GM19397 (cell line): ENCODE measurements around the gene KIF20B.
"Not testable (repeated sequence)": the region's sequence is repeated elsewhere in the genome, so short reads cannot be mapped to it uniquely, and the experiment has no call there.

ENCODE experiments used
- ATAC-seq: cut with Tn5 transposase; IDR thresholded peaks from one replicate; pipeline ENCODE4 v1.9.1; 2021; ENCODE audit warnings: mild to moderate bottlenecking, moderate library complexity; ENCODE audit not compliant: unreplicated experiment

The KIF20B gene

DNA sequence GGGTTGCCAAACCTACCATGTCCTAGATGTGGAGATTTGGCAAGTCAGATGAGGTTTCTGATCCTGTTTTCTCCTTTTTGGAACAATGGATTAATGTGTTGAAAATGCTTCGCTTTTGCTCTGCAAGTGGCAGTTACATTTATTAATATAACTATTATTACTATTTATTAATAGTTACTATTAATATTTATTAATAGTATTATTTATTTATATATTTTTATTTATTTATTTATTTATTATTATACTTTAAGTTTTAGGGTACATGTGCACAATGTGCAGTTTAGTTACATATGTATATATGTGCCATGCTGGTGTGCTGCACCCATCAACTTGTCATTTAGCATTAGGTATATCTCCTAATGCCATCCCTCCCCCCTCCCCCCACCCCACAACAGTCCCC is 62.3 kb downstream of the KIF20B start:
- ATAC-seq = not testable (repeated sequence)

DNA sequence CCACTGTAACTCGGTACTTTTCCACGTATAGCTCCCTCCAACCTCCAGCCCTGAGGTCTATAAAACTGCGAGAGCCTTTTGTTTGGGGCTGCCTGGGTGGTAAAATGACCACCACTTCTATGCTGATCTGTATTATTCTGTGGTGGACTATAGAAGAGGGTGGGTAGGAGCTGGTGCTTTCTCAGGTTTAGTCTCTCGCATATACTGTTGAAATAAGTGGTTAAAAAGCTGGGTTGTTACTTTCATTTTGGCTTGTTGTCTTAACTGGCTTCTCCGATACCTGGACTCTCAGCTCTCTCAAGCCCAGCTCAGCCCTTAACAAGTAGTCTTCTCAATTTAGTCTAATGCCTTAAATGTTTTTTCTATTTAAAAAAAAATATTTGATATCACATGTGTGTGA is 70.3 kb downstream of the KIF20B start:
- no peak for ATAC-seq

DNA sequence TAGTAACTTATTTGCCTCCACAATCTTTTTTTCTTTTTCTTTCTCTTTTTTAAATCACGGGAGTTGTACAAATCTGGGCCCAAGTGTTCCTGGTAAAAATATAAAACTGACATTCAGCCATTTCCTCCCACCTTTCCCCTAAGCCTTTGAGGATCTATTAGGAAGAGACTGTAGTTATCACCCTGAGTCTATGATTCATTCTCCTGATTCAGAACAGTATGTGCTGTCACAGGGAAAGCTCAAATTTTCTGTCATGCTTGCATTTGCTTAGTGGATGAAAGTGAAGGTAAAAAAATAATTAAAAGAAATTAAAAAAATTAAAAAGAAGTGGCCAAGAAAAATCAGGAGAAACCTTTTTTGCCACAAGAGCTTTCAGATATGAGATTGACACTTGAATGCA is 71.7 kb downstream of the KIF20B start:
- no peak for ATAC-seq

DNA sequence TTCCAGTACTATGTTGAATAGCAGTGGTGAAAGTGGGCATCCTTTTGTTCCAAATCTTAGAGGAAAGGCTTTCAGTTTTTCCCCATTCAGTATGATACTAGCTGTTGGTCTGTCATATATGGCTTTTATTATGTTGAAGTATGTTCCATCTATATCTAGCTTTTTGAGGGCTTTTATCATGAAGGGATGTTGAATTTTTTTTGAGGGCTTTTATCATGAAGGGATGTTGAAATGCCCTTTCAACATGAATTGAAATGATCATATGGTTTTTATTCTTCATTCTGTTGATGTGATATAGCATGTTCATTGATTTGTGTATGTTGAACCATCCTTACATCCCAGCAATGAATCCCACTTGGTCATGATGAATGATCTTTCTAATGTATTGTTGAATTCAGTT is 75.3 kb downstream of the KIF20B start:
- ATAC-seq = no peak

DNA sequence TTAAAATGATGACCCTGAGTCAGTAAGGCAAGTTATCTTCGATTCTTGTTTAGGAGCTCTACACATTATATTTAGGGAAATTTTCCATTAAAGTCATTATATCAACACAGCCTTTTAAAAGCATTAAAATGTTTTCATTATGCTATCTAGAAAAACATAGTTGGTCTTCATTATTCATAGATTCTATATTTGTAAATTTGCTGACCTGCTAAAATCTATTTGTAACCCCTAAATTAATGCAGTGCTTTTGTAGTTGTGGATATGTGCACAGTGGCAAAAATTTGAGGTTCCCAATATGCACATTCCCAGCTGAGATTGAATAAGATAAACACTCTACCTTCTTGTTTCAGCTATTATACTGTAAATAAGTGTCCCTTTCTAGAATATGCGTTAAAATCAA is 81.1 kb downstream of the KIF20B start:
- no peak for ATAC-seq

DNA sequence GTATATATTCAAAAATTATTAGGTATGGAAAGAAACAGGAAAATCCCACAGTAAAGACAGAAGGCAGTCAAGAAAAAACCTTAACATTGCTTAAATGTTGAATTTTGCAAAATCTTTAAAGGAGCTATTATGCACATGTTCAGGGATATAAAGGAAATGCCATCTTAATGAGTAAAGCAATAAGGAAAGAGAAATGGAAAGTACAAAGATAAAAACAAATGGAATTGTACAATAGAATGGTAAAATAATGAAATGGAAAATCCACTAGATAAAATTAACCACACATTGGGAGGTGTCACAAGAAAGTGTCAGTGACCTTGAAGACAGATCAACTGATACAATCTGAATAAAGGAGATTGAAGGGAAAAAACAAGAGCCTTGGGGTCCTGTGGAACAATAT is 82.0 kb downstream of the KIF20B start:
- no peak for ATAC-seq

DNA sequence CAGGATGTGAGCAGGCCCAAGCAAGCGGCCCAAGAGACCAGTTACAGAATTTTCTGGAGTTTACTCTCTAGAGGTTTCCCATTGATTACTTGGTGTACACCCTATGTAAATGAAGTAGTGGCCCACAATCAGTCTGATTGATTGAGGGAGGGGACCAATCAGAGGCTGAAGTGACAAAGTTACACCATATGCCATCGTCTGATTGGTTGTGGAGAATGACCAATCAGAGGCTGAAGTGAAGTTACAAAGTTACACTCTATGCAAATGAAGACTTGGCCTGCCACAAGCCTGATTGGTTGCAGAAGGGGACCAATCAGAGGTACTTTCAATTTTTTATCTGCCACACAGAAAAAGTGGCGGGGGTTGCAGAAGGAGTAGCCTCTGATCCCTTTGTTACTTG is 83.7 kb downstream of the KIF20B start:
- no peak for ATAC-seq

DNA sequence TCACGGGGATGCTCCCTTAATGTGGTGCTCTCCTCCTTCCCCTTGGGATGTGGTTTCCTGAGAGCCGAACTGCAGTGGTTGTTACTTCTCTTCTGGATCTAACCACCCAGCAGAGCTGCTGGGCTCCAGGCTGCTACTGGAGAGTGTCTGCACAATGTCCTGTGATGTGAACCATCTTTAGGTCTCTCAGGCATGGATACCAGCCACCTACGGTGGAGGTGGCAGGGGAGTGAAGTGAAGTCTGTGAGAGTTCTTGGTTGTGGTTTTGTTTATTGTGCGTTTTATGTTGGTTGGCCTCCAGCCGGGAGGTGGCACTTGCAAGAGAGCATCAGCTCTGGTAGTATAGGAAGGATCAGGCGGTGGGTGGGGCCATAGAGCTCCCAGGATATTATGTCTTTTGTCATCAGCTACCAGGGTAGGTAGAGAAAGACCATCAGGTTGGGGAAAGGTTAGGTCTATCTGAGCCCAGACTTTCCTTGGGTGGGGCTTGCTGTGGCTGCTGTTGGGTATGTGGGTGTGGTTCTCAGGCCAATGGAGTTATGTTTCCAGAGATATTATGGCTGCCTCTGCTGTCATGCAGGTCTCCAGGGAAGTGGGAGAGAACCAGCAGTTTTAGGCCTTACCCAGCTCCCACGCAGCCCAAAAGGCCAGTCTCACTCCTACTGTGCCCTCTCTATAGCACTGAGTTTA is 87.9 kb downstream of the KIF20B start:
- no peak for ATAC-seq

DNA sequence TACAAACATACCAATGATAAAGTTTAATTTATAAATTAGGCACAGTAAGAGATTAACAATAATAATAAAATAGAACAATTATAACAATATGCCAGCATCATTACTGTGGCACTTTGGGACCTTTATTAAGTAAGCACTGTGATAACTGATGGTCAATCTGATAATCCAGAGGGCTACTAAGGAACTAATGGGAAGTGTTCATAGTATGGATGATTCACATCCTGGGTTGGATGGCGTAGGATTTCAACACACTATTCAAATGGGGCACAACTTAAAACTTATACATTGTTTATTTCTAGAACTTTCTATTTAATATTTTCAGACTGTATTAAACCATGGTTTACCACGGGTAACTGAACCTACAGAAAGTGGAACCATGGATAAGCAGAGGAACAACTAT is 90.8 kb downstream of the KIF20B start:
- no peak for ATAC-seq

DNA sequence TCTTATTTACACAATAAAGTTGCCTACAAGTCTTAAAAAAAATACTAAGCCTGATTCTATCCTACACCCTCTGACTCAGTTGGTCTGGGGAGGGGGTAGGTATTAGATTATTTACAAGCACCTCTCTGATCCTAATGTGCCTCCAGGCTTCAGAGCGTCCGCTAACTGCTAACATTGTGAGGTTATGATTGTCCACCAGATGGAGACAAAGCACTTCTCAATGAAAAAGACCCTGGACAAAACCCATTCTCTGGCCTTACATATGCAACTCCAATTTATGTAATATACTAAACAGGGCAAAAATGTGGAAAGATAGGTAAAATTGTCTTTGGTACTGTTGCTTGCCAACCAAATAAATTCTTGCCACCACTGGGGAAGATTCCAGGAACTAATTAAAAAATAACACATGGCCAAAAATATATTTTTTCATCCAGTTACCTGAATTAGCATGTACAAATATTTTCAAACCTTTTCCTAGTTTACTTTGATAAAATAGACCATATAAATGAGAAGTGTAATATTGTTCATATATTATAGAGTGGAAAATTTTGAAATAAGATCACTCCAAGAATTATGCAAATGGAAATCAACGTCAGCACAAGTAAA is 92.4 kb downstream of the KIF20B start:
- peak; percentile 73 for ATAC-seq

DNA sequence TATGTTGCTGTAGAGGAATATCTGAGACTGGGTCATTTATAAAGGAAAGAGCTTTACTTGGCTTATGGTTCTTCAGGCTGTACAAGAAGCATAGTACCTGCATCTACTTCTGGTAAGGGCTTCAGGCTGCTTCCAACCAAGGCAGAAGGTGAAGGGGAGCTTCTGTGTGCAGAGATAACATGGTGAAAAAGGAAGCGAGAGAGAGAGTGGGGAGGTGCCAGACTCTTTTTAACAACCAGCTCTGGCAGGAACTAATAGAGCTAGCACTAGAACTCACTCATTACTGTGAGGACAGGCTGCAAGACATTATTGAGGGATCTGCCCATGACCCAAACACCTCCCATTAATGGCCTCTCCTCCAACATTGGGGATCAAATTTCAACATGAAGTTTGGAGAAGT is 94.5 kb downstream of the KIF20B start:
- no peak for ATAC-seq

DNA sequence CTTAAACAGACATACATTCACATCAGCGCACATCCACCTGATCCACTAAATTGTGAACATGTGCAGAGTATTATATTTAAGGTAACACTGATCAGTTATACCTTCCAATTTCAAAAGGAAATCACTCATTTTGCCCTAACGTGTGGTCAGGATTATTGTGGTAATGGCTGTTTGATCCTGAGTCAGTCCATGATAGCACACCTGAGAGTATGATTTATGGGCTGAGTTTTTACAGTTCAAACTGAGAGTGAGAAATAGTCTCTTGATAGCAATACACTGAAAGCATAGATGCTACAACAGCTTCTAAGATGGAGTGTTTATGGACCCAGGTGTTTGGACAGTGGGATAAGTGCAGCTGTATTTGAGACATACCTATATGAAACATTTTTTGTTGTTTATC is 96.7 kb downstream of the KIF20B start:
- ATAC-seq = no peak

DNA sequence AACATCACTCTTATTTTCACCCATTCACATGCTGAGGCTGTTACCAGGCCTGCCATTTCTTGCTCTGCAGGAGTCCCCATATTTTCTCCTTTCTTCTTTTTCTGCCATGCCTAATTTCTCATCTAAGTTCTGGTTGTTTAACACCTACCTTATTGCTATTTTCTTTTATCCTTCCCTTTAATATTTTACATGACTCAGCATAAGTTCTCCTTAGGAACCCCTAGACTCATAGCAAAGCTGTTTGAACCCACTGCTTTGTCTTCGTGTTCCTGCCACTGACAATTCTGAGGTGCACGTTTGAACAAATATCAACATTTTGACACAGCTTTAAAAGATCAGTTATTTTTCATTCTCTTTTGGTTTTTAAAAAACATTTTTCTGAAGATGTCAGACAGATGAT is 98.2 kb downstream of the KIF20B start:
- no peak for ATAC-seq

DNA sequence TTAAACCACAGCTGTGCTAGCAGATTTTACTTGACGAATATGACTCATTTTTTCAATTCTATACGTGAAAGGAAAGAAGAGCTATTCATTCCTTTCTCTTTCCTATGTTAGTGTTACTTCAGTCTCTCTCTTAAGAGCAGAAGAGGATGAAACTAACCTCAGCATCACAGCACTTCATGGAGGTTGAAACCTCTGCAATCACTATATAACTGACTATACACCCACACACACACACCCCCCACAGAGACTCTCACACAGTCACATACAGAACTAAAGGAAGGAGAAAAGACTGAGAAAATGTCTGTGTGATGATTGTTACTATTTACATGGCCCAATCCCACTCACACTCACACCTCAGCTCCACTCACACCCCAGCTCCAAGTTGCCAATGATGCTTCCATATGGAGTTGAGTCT is 104.2 kb downstream of the KIF20B start:
- ATAC-seq = peak; percentile 76

DNA sequence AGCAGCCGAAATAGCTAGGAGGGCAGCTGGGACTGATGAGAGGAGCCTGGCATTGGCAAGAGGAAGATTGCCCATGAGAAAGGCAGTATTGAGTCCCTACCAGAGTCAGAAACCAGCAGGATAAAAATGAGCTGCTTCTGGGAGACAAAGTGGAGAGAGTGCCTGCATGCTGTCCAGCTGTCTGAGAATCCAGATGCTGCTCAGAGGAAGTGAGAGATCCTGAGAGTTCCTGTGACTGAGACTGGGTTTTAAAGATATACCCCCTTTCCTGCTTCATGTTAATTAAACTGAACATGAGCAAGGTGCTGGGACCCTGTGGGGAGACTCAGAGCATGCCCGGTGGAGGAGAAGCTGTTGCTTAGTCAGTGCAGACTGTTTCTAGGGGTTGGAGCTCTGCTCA is 107.5 kb downstream of the KIF20B start:
- ATAC-seq = peak; percentile 37

DNA sequence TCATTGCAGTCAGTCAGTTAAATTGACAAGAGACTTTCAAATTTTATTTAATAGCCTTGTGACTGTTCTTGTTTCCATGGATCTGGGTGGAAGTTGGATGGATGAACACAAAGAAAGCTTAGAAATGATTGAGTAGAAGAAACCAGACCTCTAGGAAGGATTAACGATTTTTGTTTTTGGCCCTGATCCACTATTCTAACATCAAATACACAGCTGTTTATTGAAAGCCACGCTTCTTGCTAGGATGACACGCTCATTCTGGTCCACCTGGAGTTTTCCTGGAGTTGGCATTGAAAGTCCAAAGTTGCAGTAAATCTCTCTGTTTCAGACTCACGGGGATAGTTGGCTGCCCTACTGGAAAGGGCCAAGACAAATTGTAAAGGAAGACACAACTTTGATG is 108.4 kb downstream of the KIF20B start:
- no peak for ATAC-seq

DNA sequence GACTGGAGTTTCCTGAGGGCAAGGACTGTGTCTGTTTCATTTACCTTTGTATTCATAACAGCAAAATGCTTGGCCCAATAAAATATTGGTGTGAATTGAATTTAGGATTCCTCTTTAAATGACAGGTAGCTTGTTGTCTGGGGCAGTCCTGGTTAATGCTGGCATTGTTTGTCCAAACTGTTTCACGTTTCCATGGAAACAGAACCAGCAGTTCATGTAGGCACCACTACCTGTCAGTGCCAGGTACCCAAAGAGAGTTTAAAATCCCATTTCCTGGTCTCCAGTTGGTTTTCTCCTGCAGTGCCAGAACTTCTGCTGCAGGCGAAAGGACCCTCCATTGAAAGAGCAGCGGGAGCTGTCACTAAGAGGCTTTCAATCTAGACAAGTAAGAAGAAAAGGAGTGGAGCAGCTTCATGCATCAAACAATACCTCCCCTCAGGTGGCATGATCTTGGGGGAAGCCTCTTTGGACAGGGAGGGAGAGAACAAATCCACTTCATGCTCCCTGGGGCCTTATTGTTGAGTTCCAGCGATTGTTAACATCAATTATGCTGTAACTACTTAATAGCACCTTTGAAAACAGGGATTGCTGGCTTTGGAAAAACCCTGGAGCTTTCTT is 109.6 kb downstream of the KIF20B start:
- no peak for ATAC-seq

DNA sequence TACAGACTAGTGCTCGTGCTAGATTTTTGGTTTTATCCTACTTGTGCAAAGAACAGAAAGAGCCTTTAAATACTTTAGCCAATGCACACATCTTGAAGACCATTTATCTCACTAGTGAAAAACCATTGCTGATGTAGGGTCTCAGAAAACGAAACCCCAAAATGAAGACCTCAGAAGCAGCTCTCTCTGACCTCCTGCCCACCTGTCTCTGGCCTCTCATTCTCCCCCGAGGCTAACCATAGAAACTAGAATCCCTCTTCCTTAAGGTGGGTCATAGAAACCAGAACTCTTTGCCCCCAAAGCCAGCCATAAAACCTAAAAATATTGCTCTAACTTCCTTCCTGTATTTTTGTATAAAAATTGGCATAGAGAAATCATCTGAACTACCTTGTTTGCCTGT is 112.2 kb downstream of the KIF20B start:
- no peak for ATAC-seq

DNA sequence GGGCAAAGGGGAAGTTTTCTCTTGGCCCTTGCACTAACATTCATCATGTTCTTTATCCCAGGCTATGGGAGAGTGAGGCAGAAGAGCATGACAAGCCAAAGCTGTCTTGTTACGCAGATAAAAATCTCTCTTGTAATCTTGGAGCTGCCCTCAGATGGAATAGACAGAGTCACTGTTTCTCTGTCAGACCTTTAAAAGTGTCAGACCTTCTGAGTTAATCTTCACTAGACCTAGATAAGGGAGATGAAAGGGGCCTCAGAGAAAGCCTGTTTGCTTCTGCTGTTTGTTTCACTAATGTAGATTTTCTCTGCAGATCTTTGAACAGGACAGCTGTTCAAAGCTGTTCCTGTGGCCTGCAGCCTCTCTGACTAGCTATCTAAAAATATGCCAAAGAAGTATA is 112.9 kb downstream of the KIF20B start:
- peak; percentile 56 for ATAC-seq

DNA sequence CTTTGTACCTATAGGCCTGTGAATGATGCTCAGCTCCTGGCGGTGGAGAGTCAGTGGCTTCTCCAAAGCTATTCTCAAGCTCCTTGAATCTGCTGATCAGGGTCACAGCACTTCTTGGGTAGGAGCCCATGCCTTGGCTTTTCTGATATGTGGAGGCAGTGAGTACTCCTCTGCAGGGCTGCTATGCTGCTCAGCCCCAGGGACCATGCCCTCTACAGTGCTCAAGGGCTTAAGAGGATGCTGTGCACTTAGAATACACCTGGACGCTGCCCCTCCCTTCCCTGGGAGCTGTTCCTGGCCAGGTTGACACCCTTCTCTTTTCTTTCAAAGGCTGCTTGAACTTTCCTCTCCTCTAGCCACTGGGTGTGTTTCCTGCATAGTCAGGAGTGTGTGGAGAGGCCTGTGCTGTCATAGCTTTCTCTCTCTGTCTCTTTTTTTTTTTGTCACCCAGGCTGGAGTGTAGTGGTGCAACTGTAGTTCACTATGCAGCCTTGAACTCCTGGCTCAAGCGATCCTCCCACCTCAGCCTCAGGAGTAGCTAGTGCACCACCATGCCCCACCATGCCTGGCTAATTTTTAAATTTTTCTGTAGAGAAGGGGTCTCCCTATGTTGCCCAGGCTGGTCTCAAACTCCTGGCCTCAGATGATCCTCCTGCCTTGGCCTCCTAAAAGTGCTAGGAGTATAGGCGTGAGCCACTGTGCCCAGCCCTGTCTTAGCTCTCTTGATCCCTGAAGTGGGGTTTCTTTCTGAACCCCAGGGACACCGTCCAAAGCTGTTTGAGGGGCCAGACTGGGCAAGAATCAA is 113.9 kb downstream of the KIF20B start:
- no peak for ATAC-seq

DNA sequence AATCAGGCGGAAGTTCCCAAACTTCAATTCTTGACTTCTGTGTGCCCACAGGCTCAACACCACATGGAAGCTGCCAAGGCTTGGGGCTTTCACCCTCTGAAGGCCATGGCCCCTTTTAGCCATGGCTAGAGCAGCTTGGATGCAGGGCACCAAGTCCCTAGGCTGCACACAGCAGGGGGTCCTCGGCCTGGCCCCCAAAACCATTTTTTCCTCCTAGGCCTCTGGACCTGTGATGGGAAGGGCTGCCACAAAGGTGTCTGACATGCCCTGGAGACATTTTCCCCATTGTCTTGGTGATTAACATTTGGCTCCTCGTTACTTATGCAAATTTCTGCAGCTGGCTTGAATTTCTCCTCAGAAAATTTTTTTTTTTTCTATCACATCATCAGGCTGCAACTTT is 117.6 kb downstream of the KIF20B start:
- not testable (repeated sequence) for ATAC-seq
